ENCODE data around the gene NEDD9.

The NEDD9 gene

GRCh38 chr6:11141295-11141694, 91.2 kb downstream of the NEDD9 start:
- DNase-seq (ENCODE audit: low read depth) = no peak

- no peak for DNase-seq (ENCODE audit: low read depth)
These were observed 92.4 kb downstream of the NEDD9 start for GRCh38 chr6:11140056-11140455.

GRCh38 chr6:11139051-11139960, 93.2 kb downstream of the NEDD9 start:
- DNase-seq (ENCODE audit: low read depth) = no peak

- no peak for DNase-seq (ENCODE audit: low read depth)
These were observed 95.7 kb downstream of the NEDD9 start for GRCh38 chr6:11136809-11137208.

All from activated T-cell treated with anti-CD3 and anti-CD28 coated beads for 24 hours (primary cell).